ENCODE results near the gene RERG. TPM values are rescaled to one million over a fixed set of nuclear protein-coding genes. Genes with fewer than 3 reads are reported as not detected.

Gene RERG
- total and polyA plus RNA-seq, 2 donors (not counting 3 experiments of a cell fraction or from before 2014, with no cell fraction given), result not detected

DNA sequence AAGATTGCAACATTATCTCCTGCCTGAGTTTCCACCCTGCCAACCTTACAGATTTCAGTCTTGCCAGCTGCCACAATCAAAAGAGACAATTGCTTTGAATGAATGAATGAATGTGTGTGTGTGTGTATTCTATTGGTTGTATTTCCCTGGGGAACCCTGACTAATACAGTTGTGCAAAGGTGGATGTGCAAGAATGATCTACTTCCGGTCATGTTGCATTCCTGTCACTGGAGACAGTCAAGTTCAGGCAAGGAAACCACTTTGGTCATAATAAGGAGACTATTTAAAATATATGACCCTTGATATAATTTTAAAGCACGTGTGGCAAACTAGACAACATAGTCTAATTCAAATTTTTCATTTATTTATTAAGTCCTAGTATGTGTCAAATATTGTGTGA lies 13.1 kb downstream of the RERG start:
- no peaks in the 10 kb centered on the region for H3K9me3 ChIP-seq (replicated peaks; ENCODE audit: control insufficient read depth, insufficient read depth, low read length)
- dilution Hi-C loops (cut with MboI; ENCODE audit: extremely low pct_ligation_motif_present, low sequenced_read_pairs) (no loop called here), intact Hi-C loops (cut with micrococcal nuclease) (no loop called here)
- no peak overlapping the region for H2AFZ ChIP-seq (ENCODE audit: low read depth, low read length)
- TF ChIP-seq POLR2AphosphoS5 (IDR thresholded peaks at IDR 0.05; ENCODE audit: insufficient read depth, low read depth, low read length) (no peak), GATA2 (IDR thresholded peaks at IDR 0.05; ENCODE audit: insufficient read depth, insufficient read length, low read depth, low read length) (no peak), FOS (IDR thresholded peaks at IDR 0.05; ENCODE audit: borderline replicate concordance, insufficient read depth, low read length) (no peak), MYC (IDR thresholded peaks at IDR 0.05; ENCODE audit: low read depth, low read length) (no peak), JUN (IDR thresholded peaks at IDR 0.05; ENCODE audit: borderline replicate concordance, insufficient read depth, insufficient read length, low read depth) (no peak)
- TF ChIP-seq, protein P1, sequence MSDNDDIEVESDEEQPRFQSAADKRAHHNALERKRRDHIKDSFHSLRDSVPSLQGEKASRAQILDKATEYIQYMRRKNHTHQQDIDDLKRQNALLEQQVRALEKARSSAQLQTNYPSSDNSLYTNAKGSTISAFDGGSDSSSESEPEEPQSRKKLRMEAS (IDR thresholded peaks at IDR 0.05; ENCODE audit: insufficient read depth, insufficient read length), result no peak
- H3K9me1 ChIP-seq (replicated peaks; ENCODE audit: control insufficient read depth, extremely low read depth, insufficient read depth, low read length), result no peaks in the 10 kb centered on the region
- H3K9ac ChIP-seq (replicated peaks; ENCODE audit: extremely low read depth, insufficient read depth, low read length), result no peak overlapping the region
- no peaks in the 10 kb centered on the region for H4K20me1 ChIP-seq (replicated peaks; ENCODE audit: control insufficient read depth, extremely low read depth, insufficient read depth, low read length)
- no peak for DNase-seq (ENCODE audit: low read depth, low spot score)
- H3K79me2 ChIP-seq (ENCODE audit: control insufficient read depth, insufficient read depth, low read length), result no peaks in the 10 kb centered on the region
- H3K4me1 ChIP-seq (ENCODE audit: control insufficient read depth, extremely low read depth, insufficient read depth, low read length), result no peaks in the 10 kb centered on the region
- peaks cover 0 to 2% of the 10 kb centered on the region in 2 experiments for H3K27me3 ChIP-seq (ENCODE audit: control insufficient read depth in 2 of 2, insufficient read depth in 2 of 2, low read length in 2 of 2)
- FAIRE-seq, result no peak
- H3K27ac ChIP-seq (ENCODE audit: insufficient read depth, low read depth, low read length), result no peak overlapping the region
- CTCF ChIA-PET, result no interaction called here
- BruUV-seq (replicated peaks), result no TSS peak
- H3K4me3 ChIP-seq (replicated peaks in 1 of 3; ENCODE audit: insufficient read depth in 1 of 3, low read depth in 1 of 3, low read length in 3 of 3), result no peak overlapping the region
- no peak overlapping the region for H3K4me2 ChIP-seq (ENCODE audit: insufficient read depth, low read length)
- POLR2A ChIA-PET, result no interaction called here
- no peaks in the 10 kb centered on the region for H3K36me3 ChIP-seq (ENCODE audit: control insufficient read depth in 2 of 2, extremely low read depth in 1 of 2, insufficient read depth in 2 of 2, low read length in 2 of 2)

DNA sequence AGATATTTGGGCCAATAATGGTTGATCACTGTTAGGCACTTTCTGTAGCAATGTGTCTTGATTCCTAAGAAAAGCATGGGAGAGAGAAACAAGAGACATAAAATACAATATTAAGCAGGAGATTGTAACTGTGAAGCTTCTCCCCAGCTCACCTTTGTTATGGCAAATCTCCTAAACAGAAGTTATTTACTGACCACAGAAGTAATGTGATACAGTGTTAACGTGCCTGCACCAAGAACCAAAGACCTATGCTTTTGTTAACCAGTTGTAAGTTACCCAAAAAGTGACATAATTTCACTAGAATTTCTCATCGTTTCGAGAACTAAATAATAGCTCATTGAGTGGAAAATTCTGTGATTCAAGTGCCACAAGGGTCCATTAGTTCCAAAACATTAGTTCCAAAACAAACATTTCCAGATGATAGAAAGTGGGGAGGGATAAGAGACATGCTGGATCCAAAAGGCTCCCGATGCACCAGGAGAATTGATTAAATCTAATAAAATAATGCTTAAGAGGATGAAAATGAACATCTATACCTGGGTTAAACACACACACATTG lies 14.3 kb downstream of the RERG start:
- Histone ChIP-seq H3K9ac (replicated peaks; ENCODE audit: extremely low read depth, insufficient read depth, low read length) (no peak overlapping the region), H3K27me3 (ENCODE audit: control insufficient read depth in 2 of 2, insufficient read depth in 2 of 2, low read length in 2 of 2) (no peaks in the 10 kb centered on the region), H3K9me1 (replicated peaks; ENCODE audit: control insufficient read depth, extremely low read depth, insufficient read depth, low read length) (no peaks in the 10 kb centered on the region), H2AFZ (ENCODE audit: low read depth, low read length) (no peak overlapping the region), H3K4me3 (replicated peaks in 1 of 3; ENCODE audit: insufficient read depth in 1 of 3, low read depth in 1 of 3, low read length in 3 of 3) (no peak overlapping the region), H3K4me2 (ENCODE audit: insufficient read depth, low read length) (no peak overlapping the region), H3K4me1 (ENCODE audit: control insufficient read depth, extremely low read depth, insufficient read depth, low read length) (no peaks in the 10 kb centered on the region), H3K9me3 (replicated peaks; ENCODE audit: control insufficient read depth, insufficient read depth, low read length) (no peaks in the 10 kb centered on the region), H4K20me1 (replicated peaks; ENCODE audit: control insufficient read depth, extremely low read depth, insufficient read depth, low read length) (no peaks in the 10 kb centered on the region), H3K27ac (ENCODE audit: insufficient read depth, low read depth, low read length) (no peak overlapping the region), H3K79me2 (ENCODE audit: control insufficient read depth, insufficient read depth, low read length) (no peaks in the 10 kb centered on the region), H3K36me3 (ENCODE audit: control insufficient read depth in 2 of 2, extremely low read depth in 1 of 2, insufficient read depth in 2 of 2, low read length in 2 of 2) (no peaks in the 10 kb centered on the region)
- ChIA-PET POLR2A (no interaction called here), CTCF (interaction anchor here (1.3 to 3.7 kb wide), 2 partner anchors 13 to 20 kb away, joined by 4 to 34 read pairs; partner anchors contain the start of gene RERG)
- no TSS peak for BruUV-seq (replicated peaks)
- intact Hi-C loops (cut with micrococcal nuclease) (no loop called here), dilution Hi-C loops (cut with MboI; ENCODE audit: extremely low pct_ligation_motif_present, low sequenced_read_pairs) (no loop called here)
- DNase-seq (ENCODE audit: low read depth, low spot score) (no peak), FAIRE-seq (no peak)
- TF ChIP-seq POLR2A (IDR thresholded peaks at IDR 0.05; ENCODE audit: low read depth, low read length) (no peak), GATA2 (IDR thresholded peaks at IDR 0.05; ENCODE audit: insufficient read depth, insufficient read length, low read depth, low read length) (no peak), JUN (IDR thresholded peaks at IDR 0.05; ENCODE audit: borderline replicate concordance, insufficient read depth, insufficient read length, low read depth) (no peak), EZH2 (IDR thresholded peaks at IDR 0.05; ENCODE audit: borderline replicate concordance, low read depth, low read length, severe bottlenecking) (no peak), POLR2AphosphoS5 (IDR thresholded peaks at IDR 0.05; ENCODE audit: insufficient read depth, low read depth, low read length) (no peak), FOS (IDR thresholded peaks at IDR 0.05; ENCODE audit: borderline replicate concordance, insufficient read depth, low read length) (no peak), MYC (IDR thresholded peaks at IDR 0.05; ENCODE audit: low read depth, low read length) (no peak)
- TF ChIP-seq, protein P2, sequence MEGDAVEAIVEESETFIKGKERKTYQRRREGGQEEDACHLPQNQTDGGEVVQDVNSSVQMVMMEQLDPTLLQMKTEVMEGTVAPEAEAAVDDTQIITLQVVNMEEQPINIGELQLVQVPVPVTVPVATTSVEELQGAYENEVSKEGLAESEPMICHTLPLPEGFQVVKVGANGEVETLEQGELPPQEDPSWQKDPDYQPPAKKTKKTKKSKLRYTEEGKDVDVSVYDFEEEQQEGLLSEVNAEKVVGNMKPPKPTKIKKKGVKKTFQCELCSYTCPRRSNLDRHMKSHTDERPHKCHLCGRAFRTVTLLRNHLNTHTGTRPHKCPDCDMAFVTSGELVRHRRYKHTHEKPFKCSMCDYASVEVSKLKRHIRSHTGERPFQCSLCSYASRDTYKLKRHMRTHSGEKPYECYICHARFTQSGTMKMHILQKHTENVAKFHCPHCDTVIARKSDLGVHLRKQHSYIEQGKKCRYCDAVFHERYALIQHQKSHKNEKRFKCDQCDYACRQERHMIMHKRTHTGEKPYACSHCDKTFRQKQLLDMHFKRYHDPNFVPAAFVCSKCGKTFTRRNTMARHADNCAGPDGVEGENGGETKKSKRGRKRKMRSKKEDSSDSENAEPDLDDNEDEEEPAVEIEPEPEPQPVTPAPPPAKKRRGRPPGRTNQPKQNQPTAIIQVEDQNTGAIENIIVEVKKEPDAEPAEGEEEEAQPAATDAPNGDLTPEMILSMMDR (IDR thresholded peaks at IDR 0.05; ENCODE audit: extremely low read depth in 1 of 2, insufficient read depth in 1 of 2, low read depth in 1 of 2, low read length in 2 of 2), result no peak
- TF ChIP-seq, protein P1 (IDR thresholded peaks at IDR 0.05; ENCODE audit: insufficient read depth, insufficient read length), result no peak
